CD14-positive monocyte (primary cell): ENCODE measurements around the gene TTC39B. TPM values are rescaled to one million over a fixed set of nuclear protein-coding genes. Genes with fewer than 3 reads are reported as not detected.

ENCODE experiments used
- DNase-seq, 3 donors: peaks; one replicate each; pipeline ENCODE4 v3.0.0-alpha.2; 2011 to 2022
- H2AFZ ChIP-seq: 2 replicates; pipeline ENCODE4 v1.6.0; 2012; ENCODE audit warnings: mild to moderate bottlenecking, low read depth, low read length, inconsistent platforms; ENCODE audit not compliant: insufficient read depth, poor library complexity, severe bottlenecking
- H3K27ac ChIP-seq, 2 donors: 1 replicate in 1 of 2; 2 replicates in 1 of 2; pipeline ENCODE4 v1.5.1; 2012 to 2013; ENCODE audit warnings: low read length in 2 of 2, control low read depth in 1 of 2, inconsistent platforms in 1 of 2, low read depth in 1 of 2, mild to moderate bottlenecking in 1 of 2
- H3K27me3 ChIP-seq, 2 donors: one replicate each; pipeline versions ENCODE4 v1.6.0 to v1.6.1; 2011 to 2013; ENCODE audit warnings: low read length in 2 of 2; ENCODE audit not compliant: control insufficient read depth in 2 of 2, insufficient read depth in 2 of 2
- H3K36me3 ChIP-seq, 2 donors: replicated peaks in 1 of 2; 1 replicate in 1 of 2; 2 replicates in 1 of 2; pipeline versions ENCODE4 v1.5.1 to v1.6.1; 2012 to 2013; ENCODE audit warnings: low read length in 2 of 2, control low read depth in 1 of 2, inconsistent platforms in 1 of 2, mild to moderate bottlenecking in 1 of 2; ENCODE audit not compliant: insufficient read depth in 2 of 2, control insufficient read depth in 1 of 2
- H3K4me1 ChIP-seq, 2 donors: 1 replicate in 1 of 2; 2 replicates in 1 of 2; pipeline versions ENCODE4 v1.5.1 to v1.6.1; 2012 to 2013; ENCODE audit warnings: low read length in 2 of 2, control low read depth in 1 of 2, inconsistent platforms in 1 of 2, mild to moderate bottlenecking in 1 of 2, moderate library complexity in 1 of 2; ENCODE audit not compliant: insufficient read depth in 2 of 2, control insufficient read depth in 1 of 2
- H3K4me2 ChIP-seq: replicated peaks from 2 replicates; pipeline ENCODE3; 2012; ENCODE audit warnings: low read length, moderate library complexity, mild to moderate bottlenecking; ENCODE audit not compliant: poor library complexity, severe bottlenecking; ENCODE audit errors: extremely low read depth
- H3K4me3 ChIP-seq, 3 experiments: fragments of 200-600 bp in 1 of 3; sonication (generic) in 1 of 3; replicated peaks in 1 of 3; 1 replicate in 2 of 3; 2 replicates in 1 of 3; pipeline ENCODE4 v1.5.1; 2011 to 2013; ENCODE audit warnings: low read length in 3 of 3, mild to moderate bottlenecking in 3 of 3, control low read depth in 2 of 3, low read depth in 2 of 3, inconsistent platforms in 1 of 3, moderate library complexity in 1 of 3
- H3K79me2 ChIP-seq: 2 replicates; pipeline ENCODE4 v1.6.0; 2012; ENCODE audit warnings: mild to moderate bottlenecking, control low read depth, inconsistent platforms, low read length, moderate library complexity; ENCODE audit not compliant: insufficient read depth
- H3K9ac ChIP-seq: 2 replicates; pipeline ENCODE4 v1.6.0; 2017; ENCODE audit warnings: low read length, mild to moderate bottlenecking; ENCODE audit not compliant: insufficient read depth, poor library complexity, severe bottlenecking
- H3K9me3 ChIP-seq, 2 donors: replicated peaks in 1 of 2; 1 replicate in 1 of 2; 2 replicates in 1 of 2; pipeline versions ENCODE4 v1.5.1 to v1.6.1; 2012 to 2013; ENCODE audit warnings: low read length in 2 of 2, control low read depth in 1 of 2; ENCODE audit not compliant: control insufficient read depth in 1 of 2, insufficient read depth in 1 of 2
- H4K20me1 ChIP-seq: 2 replicates; pipeline ENCODE4 v1.6.0; 2012; ENCODE audit warnings: mild to moderate bottlenecking, low read length, control low read depth, moderate library complexity; ENCODE audit not compliant: insufficient read depth
- H3K27ac Mint-ChIP-seq, 7 donors: one replicate each; pipeline ENCODE4 v1.8.0; 2020; ENCODE audit warnings: mild to moderate bottlenecking in 7 of 7, mixed read lengths in 7 of 7, moderate library complexity in 6 of 7, inconsistent platforms in 2 of 7
- H3K27me3 Mint-ChIP-seq, 3 donors: one replicate each; pipeline ENCODE4 v1.8.0; 2021 to 2022; ENCODE audit warnings: low read depth in 3 of 3, mild to moderate bottlenecking in 3 of 3, mixed read lengths in 3 of 3, moderate library complexity in 3 of 3, inconsistent platforms in 1 of 3
- H3K36me3 Mint-ChIP-seq, 2 donors: one replicate each; pipeline ENCODE4 v1.8.0; 2020; ENCODE audit warnings: mixed read lengths in 2 of 2, inconsistent platforms in 1 of 2, mild to moderate bottlenecking in 1 of 2
- H3K4me1 Mint-ChIP-seq: one replicate; pipeline ENCODE4 v1.8.0; 2020; ENCODE audit warnings: mild to moderate bottlenecking, mixed read lengths
- H3K4me3 Mint-ChIP-seq, 2 donors: one replicate each; pipeline ENCODE4 v1.8.0; 2020; ENCODE audit warnings: mild to moderate bottlenecking in 2 of 2, mixed read lengths in 2 of 2, moderate library complexity in 1 of 2
- H3K9me3 Mint-ChIP-seq, 7 donors: one replicate each; pipeline ENCODE4 v1.8.0; 2020 to 2022; ENCODE audit warnings: mixed read lengths in 7 of 7, mild to moderate bottlenecking in 6 of 7, moderate library complexity in 6 of 7, inconsistent platforms in 2 of 7
- CTCF ChIP-seq: fragments of 200-600 bp; IDR thresholded peaks from one replicate; pipeline ENCODE4 v1.8.0; 2022; ENCODE audit warnings: antibody characterized with exemption, mild to moderate bottlenecking
- WGBS: methylation state at CpG from one replicate; pipeline ENCODE4 v1.1.5; 2013; ENCODE audit warnings: missing lambda C conversion rate; ENCODE audit not compliant: insufficient coverage; 5-methylcytosine and 5-hydroxymethylcytosine counted together
- intact Hi-C, 2 donors: fragments of 100-400 bp; cut with micrococcal nuclease; formaldehyde crosslinking; loops; one replicate each; pipeline versions ENCODE4 v1.15.0 to v1.15.1; 2023
- polyA plus RNA-seq, 3 donors: library from polyadenylated mRNA; depleted of rRNA in 1 of 3; unstranded in 2 of 3; stranded (reverse) in 1 of 3; fragments of 300-500 nt in 2 of 3; fragments of >200 nt in 1 of 3; fragmentation: Illumina TruSeq in 2 of 3; gene quantifications; 1 replicate in 2 of 3; 2 replicates in 1 of 3; pipeline ENCODE4 v1.2.3, GENCODE V29; 2012 to 2021

TTC39B gene
- polyA plus RNA-seq, 3 donors, result 0.87 to 5.3 (median 3.1) TPM

- no peaks in the 10 kb centered on the region for H3K79me2 ChIP-seq
- Mint-ChIP-seq H3K36me3 (no peaks in the 10 kb centered on the region), H3K27me3 (peaks cover 0 to 2% (median 1%) of the 10 kb centered on the region in 3 donors), H3K9me3 (peaks cover 0 to 7% (median 5%) of the 10 kb centered on the region in 7 donors), H3K4me3 (no peak overlapping the region), H3K27ac (no peak overlapping the region), H3K4me1 (no peaks in the 10 kb centered on the region)
- H3K4me3 ChIP-seq, result no peak overlapping the region
- no peak overlapping the region for H3K9ac ChIP-seq
- no peaks in the 10 kb centered on the region for H3K36me3 ChIP-seq
- intact Hi-C loops, result no loop called here
- DNase-seq, result no peak
- H3K27ac ChIP-seq, result no peak overlapping the region
- peaks cover 0 to 3% of the 10 kb centered on the region in 2 donors for H3K9me3 ChIP-seq
- H3K27me3 ChIP-seq, result no peaks in the 10 kb centered on the region
- H3K4me1 ChIP-seq, result no peaks in the 10 kb centered on the region
- no peak overlapping the region for H3K4me2 ChIP-seq
- no peaks in the 10 kb centered on the region for H4K20me1 ChIP-seq
- WGBS, result no CpG with 5 or more reads among the region's 1 CpG
- H2AFZ ChIP-seq, result no peak overlapping the region
- TF ChIP-seq CTCF, result no peak
These were observed 39.8 kb upstream of the TTC39B start for GRCh38 chr9:15346837-15347236.

- DNase-seq, result no peak
These were observed 37.2 kb upstream of the TTC39B start for GRCh38 chr9:15344191-15344590.

More at GRCh38 chr9:15344191-15344590, 37.2 kb upstream of the TTC39B start:
- Mint-ChIP-seq H3K9me3 (peaks cover 0 to 9% (median 5%) of the 10 kb centered on the region in 7 donors), H3K27me3 (peaks cover 0 to 2% (median 1%) of the 10 kb centered on the region in 3 donors), H3K4me3 (no peak overlapping the region), H3K4me1 (no peaks in the 10 kb centered on the region), H3K36me3 (no peaks in the 10 kb centered on the region), H3K27ac (no peak overlapping the region)
- H3K79me2 ChIP-seq, result no peaks in the 10 kb centered on the region
- H3K36me3 ChIP-seq, result no peaks in the 10 kb centered on the region
- no peak overlapping the region for H3K4me3 ChIP-seq
- H3K9ac ChIP-seq, result no peak overlapping the region
- no peak for TF ChIP-seq CTCF
- no peak overlapping the region for H3K27ac ChIP-seq
- H2AFZ ChIP-seq, result no peak overlapping the region
- intact Hi-C loops, result no loop called here
- no peaks in the 10 kb centered on the region for H3K4me1 ChIP-seq
- H3K27me3 ChIP-seq, result no peaks in the 10 kb centered on the region
- no peak overlapping the region for H3K4me2 ChIP-seq
- H4K20me1 ChIP-seq, result no peaks in the 10 kb centered on the region
- H3K9me3 ChIP-seq, result peaks cover 0 to 3% of the 10 kb centered on the region in 2 donors
- WGBS, result 80% methylated on average over 2 of the region's 2 CpGs
